ENCODE results near the gene NFATC1. TPM values are rescaled to one million over a fixed set of nuclear protein-coding genes. Genes with fewer than 3 reads are reported as not detected.

Gene NFATC1
- total RNA-seq, 1 experiment from 2014 or later: 1.8 TPM

GRCh38 chr18:79512461-79513380, 117.0 kb downstream of the NFATC1 start:
- no peak for DNase-seq (ENCODE audit: extremely low read depth, low read depth)

DNA sequence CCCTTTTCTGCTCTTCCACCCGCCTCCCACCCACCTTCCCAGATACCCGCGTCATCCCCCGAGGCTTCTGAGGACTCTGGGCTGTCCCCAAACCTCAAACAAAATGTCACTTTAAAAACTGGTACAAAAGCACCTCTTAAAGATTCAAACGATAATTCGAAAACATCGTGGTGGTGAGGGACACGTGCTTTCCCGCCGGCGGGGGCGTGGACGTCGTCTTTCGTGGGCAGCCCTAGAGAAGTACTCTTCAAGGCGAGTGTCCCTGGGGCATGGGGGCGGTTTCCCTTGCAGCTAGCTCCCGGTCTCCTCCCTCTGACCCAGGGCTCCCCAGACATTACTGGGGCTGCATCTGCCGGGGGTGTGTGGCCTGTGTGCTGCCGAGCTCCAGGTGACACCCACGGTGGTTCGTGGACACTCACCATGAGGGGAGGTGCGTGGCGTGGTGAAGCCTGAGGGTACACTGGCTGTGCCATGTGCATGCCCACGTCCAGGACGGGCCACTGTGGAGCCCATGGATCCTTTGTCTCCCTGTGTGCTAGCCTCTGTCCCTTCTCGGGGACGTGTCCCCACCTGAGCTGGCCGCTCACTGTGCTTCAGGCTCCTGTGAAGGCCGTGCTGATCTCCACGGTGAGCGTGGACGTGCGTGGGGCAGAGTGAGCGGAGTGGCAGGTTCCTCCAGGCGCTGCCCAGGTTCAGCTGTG, 117.8 kb downstream of the NFATC1 start:
- DNase-seq (ENCODE audit: extremely low read depth, low read depth): no peak

- DNase-seq (ENCODE audit: extremely low read depth, low read depth): no peak
Measured at GRCh38 chr18:79515331-79515730, 119.6 kb downstream of the NFATC1 start.

- DNase-seq (ENCODE audit: extremely low read depth, low read depth): no peak
Measured at GRCh38 chr18:79515944-79516351, 120.2 kb downstream of the NFATC1 start.

DNA sequence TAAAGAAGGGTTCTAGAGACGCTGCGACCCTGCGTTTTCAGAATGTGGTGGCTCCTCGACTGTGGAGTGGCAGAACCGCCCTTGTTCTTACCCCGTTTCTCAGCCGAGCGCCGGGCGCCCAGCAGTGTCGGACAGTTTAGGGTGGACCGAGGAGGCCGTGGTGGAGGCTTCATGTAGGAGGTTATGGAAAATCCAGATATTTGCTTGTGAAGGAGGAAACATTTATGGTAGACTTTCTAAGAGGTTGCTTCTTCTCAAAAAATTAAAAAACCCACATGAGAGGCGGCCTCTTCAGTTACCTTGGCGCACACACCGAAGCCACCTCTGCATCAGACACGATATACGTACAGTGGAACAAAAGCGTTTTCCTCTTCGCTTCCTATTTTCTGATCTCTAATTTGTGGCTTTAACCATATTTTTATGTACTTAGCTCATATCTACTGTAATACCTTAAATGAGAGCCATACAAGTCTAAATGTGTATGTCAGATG, 120.8 kb downstream of the NFATC1 start:
- no peak for DNase-seq (ENCODE audit: extremely low read depth, low read depth)

DNA sequence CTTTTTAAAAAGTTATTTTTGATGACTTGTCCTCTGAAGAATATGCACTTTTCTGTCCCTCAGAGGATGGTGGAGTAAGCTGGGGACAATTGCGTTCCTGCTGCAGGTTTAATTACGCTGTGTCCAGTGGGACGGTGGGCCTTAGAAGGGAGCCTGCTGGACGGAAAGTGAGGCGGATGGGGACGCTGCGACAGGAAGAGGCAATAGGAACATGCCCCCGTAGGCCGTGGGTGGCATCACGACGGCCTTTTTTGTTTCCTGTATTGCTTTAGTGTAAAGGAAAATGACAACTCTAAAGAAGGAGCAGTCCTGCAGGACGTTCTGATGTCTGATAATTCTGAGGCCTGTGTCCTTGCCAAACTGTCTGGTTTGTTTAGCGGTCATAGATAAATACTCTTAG, 121.6 kb downstream of the NFATC1 start:
- DNase-seq (ENCODE audit: extremely low read depth, low read depth): no peak

DNA sequence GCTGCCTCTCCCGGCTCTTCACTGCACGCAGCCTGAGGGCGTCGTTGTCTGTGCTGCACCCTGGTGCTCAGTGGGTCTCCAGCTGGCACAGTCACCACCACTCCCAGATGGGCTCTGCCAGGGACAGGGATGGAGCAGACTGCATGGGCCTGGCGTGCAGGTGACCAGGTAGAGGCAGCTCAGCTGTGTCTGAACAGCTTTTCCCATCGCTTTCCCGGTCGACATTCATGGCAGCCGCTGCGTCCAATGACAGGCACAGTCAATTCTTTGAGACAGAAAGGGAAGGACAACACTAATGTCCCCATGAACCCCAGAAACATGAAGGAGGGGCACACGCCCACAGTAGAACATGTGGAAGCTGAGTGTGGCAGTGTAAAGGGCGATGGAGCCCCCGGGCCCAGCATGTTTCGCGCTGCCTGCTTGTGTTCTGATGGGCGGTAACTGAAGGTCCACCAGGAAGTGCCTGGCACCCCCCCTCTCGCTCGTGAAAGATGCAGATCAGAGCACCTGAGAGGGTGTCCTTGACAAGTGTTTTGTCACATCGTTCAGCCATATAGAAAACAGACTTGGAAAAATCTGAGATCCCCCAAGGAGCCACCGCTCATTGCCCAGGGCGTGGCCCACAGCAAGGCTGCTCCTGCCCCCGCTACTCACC, 122.4 kb downstream of the NFATC1 start:
- DNase-seq (ENCODE audit: extremely low read depth, low read depth): no peak

DNA sequence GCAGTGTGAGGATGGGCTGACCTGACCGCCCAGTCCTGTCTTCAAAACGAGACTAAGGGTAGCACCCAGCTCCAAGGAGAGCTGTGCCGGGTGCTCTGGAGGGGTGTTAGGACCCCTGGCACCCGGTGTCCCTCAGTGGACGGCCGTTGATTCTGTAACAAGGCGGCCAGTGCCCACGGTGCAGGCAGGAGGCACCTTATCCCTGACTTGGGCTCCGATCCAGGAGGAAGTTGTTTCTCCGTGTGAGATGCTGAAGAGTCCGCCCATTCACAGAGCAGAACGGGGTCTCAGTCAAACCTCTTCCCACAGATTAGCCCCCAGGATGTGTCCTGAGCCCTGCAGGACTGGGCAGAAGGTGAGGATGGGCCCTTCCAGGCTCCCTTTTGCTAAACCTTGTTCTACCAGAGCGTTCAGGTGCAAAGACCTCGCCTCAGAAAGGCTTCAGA, 123.0 kb downstream of the NFATC1 start:
- no peak for DNase-seq (ENCODE audit: extremely low read depth, low read depth)

GRCh38 chr18:79519751-79520477, 124.2 kb downstream of the NFATC1 start:
- no peak for DNase-seq (ENCODE audit: extremely low read depth, low read depth)

GRCh38 chr18:79520478-79521390, 125.0 kb downstream of the NFATC1 start:
- DNase-seq (ENCODE audit: extremely low read depth, low read depth): no peak

- DNase-seq (ENCODE audit: extremely low read depth, low read depth): no peak
Measured at GRCh38 chr18:79521416-79522205, 125.9 kb downstream of the NFATC1 start.

GRCh38 chr18:79522451-79523205, 126.9 kb downstream of the NFATC1 start:
- DNase-seq (ENCODE audit: extremely low read depth, low read depth): no peak

DNA sequence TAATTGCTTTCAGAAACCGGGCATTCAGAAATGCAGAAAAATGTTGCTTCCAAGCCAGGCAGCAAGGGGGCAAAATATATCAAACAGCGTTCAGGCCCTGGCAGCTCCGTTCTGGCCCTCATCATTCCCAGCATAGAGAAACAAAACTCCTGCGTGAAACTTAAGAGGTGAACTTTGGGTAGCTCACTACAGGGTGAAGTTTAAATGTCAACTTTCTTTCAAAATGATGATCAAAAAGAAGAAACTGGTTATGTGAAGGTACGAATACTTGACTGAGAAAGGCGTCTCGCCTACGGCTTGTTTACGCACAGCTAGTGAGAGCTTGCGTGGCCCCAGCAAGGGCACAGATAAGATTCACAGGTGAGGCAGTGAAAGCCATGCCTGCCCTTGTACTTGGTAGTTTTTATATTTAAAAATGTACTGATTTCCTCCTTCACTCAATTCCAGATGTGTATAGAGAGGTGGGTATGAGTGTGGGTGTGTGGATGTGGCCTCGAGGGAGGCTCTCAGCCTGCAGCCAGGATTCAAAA, 127.5 kb downstream of the NFATC1 start:
- no peak for DNase-seq (ENCODE audit: extremely low read depth, low read depth)

- no peak for DNase-seq (ENCODE audit: extremely low read depth, low read depth)
Measured at GRCh38 chr18:79523736-79524180, 128.0 kb downstream of the NFATC1 start.

DNA sequence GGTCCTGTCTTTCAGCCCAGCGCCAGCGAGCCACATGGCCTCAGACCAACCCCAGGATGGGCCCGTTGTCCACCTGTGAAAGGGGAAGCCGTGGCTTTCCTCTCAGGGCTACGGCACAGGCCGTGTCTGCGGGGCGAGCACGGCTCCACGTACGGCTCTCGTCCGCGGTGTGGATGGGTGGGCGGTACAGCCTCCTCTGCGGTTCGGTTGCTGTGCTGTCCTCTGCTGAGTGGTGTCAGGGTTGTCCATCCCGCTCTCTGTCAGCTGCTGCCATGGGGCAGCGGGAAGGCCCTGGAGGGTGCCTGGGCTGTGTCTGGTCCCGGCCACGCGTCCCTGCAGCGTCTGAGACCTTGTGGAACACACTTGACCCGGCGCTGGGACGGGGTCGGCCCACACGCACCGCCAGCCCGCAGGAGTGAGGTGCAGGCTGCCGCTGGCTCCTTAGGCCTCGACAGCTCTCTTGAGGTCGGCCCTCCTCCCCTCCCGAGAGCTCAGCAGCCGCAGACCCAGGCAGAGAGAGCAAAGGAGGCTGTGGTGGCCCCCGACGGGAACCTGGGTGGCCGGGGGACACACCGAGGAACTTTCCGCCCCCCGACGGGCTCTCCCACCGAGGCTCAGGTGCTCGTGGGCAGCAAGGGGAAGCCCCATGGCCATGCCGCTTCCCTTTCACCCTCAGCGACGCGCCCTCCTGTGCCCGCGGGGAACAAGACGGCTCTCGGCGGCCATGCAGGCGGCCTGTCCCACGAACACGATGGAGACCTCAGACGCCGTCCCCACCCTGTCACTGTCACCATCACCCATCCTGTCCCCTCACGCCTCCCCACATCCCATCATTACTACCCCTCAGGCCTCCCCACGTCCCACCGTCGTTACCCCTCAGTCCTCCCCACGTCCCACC, 128.7 kb downstream of the NFATC1 start:
- DNase-seq (ENCODE audit: extremely low read depth, low read depth): no peak
